ENCODE data around the gene MIX23.

Gene MIX23

GRCh38 chr3:122382888-122383666 is at the start of gene MIX23:
Gene MIX23 (minus strand): TSS chr3:122383231. CDS start chr3:122383224, 7 bp downstream.
- peak; percentile 42 for DNase-seq (ENCODE audit: insufficient read length, low spot score)
- FAIRE-seq = no peak

- no peak for FAIRE-seq
- no peak for DNase-seq (ENCODE audit: insufficient read length, low spot score)
Observed at GRCh38 chr3:122430371-122430770, 47.3 kb upstream of the MIX23 start.

GRCh38 chr3:122427857-122428471 is 44.9 kb upstream of the MIX23 start:
- peak; percentile 35 for FAIRE-seq
- DNase-seq (ENCODE audit: insufficient read length, low spot score) = no peak

GRCh38 chr3:122421836-122422235 is 38.8 kb upstream of the MIX23 start:
- DNase-seq (ENCODE audit: insufficient read length, low spot score) (no peak), FAIRE-seq (no peak)

- DNase-seq (ENCODE audit: insufficient read length, low spot score) (no peak), FAIRE-seq (no peak)
Observed at GRCh38 chr3:122421101-122421500, 38.1 kb upstream of the MIX23 start.

- DNase-seq (ENCODE audit: insufficient read length, low spot score) = no peak
- FAIRE-seq = no peak
Observed at GRCh38 chr3:122416966-122417365, 33.9 kb upstream of the MIX23 start.

GRCh38 chr3:122415762-122416654 is 33.0 kb upstream of the MIX23 start, which contains the start of gene WDR5B:
Gene WDR5B (minus strand): TSS chr3:122416062. CDS start chr3:122415528, 534 bp downstream.
- FAIRE-seq = peak; percentile 100

GRCh38 chr3:122415104-122415744 is 32.2 kb upstream of the MIX23 start:
- FAIRE-seq (no peak), DNase-seq (ENCODE audit: insufficient read length, low spot score) (peak; percentile 53)

More at GRCh38 chr3:122415762-122416654, 33.0 kb upstream of the MIX23 start, which contains the start of gene WDR5B:
- peak; percentile 75 for DNase-seq (ENCODE audit: insufficient read length, low spot score)

GRCh38 chr3:122414391-122414790 is 31.4 kb upstream of the MIX23 start:
- no peak for DNase-seq (ENCODE audit: insufficient read length, low spot score)
- FAIRE-seq = no peak

- DNase-seq (ENCODE audit: insufficient read length, low spot score) = no peak
- no peak for FAIRE-seq
Observed at GRCh38 chr3:122410639-122411038, 27.6 kb upstream of the MIX23 start.

- FAIRE-seq (peak; percentile 65), DNase-seq (ENCODE audit: insufficient read length, low spot score) (no peak)
Observed at GRCh38 chr3:122410111-122410510, 27.1 kb upstream of the MIX23 start.

- FAIRE-seq = peak; percentile 86
Observed at GRCh38 chr3:122409446-122409845, 26.4 kb upstream of the MIX23 start.

GRCh38 chr3:122407946-122408345 is 24.9 kb upstream of the MIX23 start:
- no peak for FAIRE-seq
- no peak for DNase-seq (ENCODE audit: insufficient read length, low spot score)

More at GRCh38 chr3:122409446-122409845, 26.4 kb upstream of the MIX23 start:
- DNase-seq (ENCODE audit: insufficient read length, low spot score) = no peak

- no peak for DNase-seq (ENCODE audit: insufficient read length, low spot score)
- peak; percentile 66 for FAIRE-seq
Observed at GRCh38 chr3:122406198-122406597, 23.2 kb upstream of the MIX23 start.

GRCh38 chr3:122405015-122405414 is 22.0 kb upstream of the MIX23 start:
- DNase-seq (ENCODE audit: insufficient read length, low spot score) = no peak

GRCh38 chr3:122403489-122403888 is 20.5 kb upstream of the MIX23 start:
- FAIRE-seq = no peak
- DNase-seq (ENCODE audit: insufficient read length, low spot score) = no peak

More at GRCh38 chr3:122405015-122405414, 22.0 kb upstream of the MIX23 start:
- FAIRE-seq = no peak

GRCh38 chr3:122398920-122399319 is 15.9 kb upstream of the MIX23 start:
- FAIRE-seq (no peak), DNase-seq (ENCODE audit: insufficient read length, low spot score) (no peak)

GRCh38 chr3:122397201-122397600 is 14.2 kb upstream of the MIX23 start:
- FAIRE-seq (no peak), DNase-seq (ENCODE audit: insufficient read length, low spot score) (no peak)

- DNase-seq (ENCODE audit: insufficient read length, low spot score) (no peak), FAIRE-seq (no peak)
Observed at GRCh38 chr3:122396511-122396910, 13.5 kb upstream of the MIX23 start.

GRCh38 chr3:122395582-122395981 is 12.6 kb upstream of the MIX23 start:
- DNase-seq (ENCODE audit: insufficient read length, low spot score) (no peak), FAIRE-seq (no peak)
